DND-41 (cell line): ENCODE measurements around the gene GPR75.
"Not testable (repeated sequence)": the region's sequence is repeated elsewhere in the genome, so short reads cannot be mapped to it uniquely, and the experiment has no call there.

Experiments
- ATAC-seq: fragments of 200-7000 bp; cut with Tn5 transposase; 3 replicates; pipeline ENCODE4 v1.9.1; 2021; ENCODE audit warnings: low read depth; ENCODE audit not compliant: insufficient read depth
- DNase-seq: peaks from one replicate; pipeline ENCODE4 v3.0.0-alpha.2; 2020
- H2AFZ ChIP-seq: 2 replicates; pipeline ENCODE4 v1.6.0; 2012; ENCODE audit warnings: low read depth, low read length
- H3K27ac ChIP-seq: 2 replicates; pipeline ENCODE4 v1.5.1; 2012; ENCODE audit warnings: low read length, inconsistent platforms
- H3K27me3 ChIP-seq: fragments of 200-600 bp; sonication (generic); 2 replicates; pipeline ENCODE4 v1.6.0; 2012; ENCODE audit warnings: low read length, mild to moderate bottlenecking, inconsistent platforms; ENCODE audit not compliant: insufficient read depth, poor library complexity
- H3K36me3 ChIP-seq: 2 replicates; pipeline ENCODE4 v1.5.1; 2012; ENCODE audit warnings: low read length, inconsistent platforms; ENCODE audit not compliant: insufficient read depth
- H3K4me1 ChIP-seq: 2 replicates; pipeline ENCODE4 v1.5.1; 2012; ENCODE audit warnings: mild to moderate bottlenecking, low read length; ENCODE audit not compliant: insufficient read depth
- H3K4me2 ChIP-seq: 2 replicates; pipeline ENCODE4 v1.6.0; 2012; ENCODE audit warnings: mild to moderate bottlenecking, moderate library complexity, low read length, inconsistent platforms; ENCODE audit not compliant: insufficient read depth
- H3K4me3 ChIP-seq, 2 experiments: fragments of 200-600 bp in 1 of 2; shearing (Covaris generic) in 1 of 2; 2 replicates each; pipeline ENCODE4 v1.5.1; 2012 to 2016; ENCODE audit warnings: inconsistent platforms in 2 of 2, low read length in 2 of 2, mild to moderate bottlenecking in 2 of 2, low read depth in 1 of 2, moderate library complexity in 1 of 2
- H3K79me2 ChIP-seq: 2 replicates; pipeline ENCODE4 v1.6.0; 2012; ENCODE audit warnings: low read length, inconsistent platforms; ENCODE audit not compliant: insufficient read depth
- H3K9ac ChIP-seq: 2 replicates; pipeline ENCODE4 v1.6.0; 2012; ENCODE audit warnings: low read depth, mild to moderate bottlenecking, inconsistent platforms, low read length, moderate library complexity
- H3K9me3 ChIP-seq: 2 replicates; pipeline ENCODE4 v1.5.1; 2012; ENCODE audit warnings: low read length, moderate library complexity, mild to moderate bottlenecking, inconsistent platforms; ENCODE audit not compliant: insufficient read depth, severe bottlenecking
- H4K20me1 ChIP-seq: 2 replicates; pipeline ENCODE4 v1.6.0; 2012; ENCODE audit warnings: low read length; ENCODE audit not compliant: insufficient read depth
- CTCF ChIP-seq: IDR thresholded peaks from 2 replicates; pipeline ENCODE4 v1.5.1; 2012; ENCODE audit warnings: borderline replicate concordance, low read length, moderate library complexity, mild to moderate bottlenecking; ENCODE audit not compliant: poor library complexity, severe bottlenecking; ENCODE audit errors: extremely low read depth
- EZH2 ChIP-seq: IDR thresholded peaks from 3 replicates; pipeline ENCODE4 v1.6.1; 2012; ENCODE audit warnings: borderline replicate concordance, low read depth, mild to moderate bottlenecking, moderate library complexity, low read length, inconsistent platforms; ENCODE audit not compliant: severe bottlenecking

GPR75 gene

GRCh38 chr2:53823639-53824038, 36.1 kb downstream of the GPR75 start:
- not testable (repeated sequence) for H3K27me3 ChIP-seq, H3K9ac ChIP-seq, H3K79me2 ChIP-seq, H3K4me2 ChIP-seq, H3K36me3 ChIP-seq, H2AFZ ChIP-seq, H3K4me3 ChIP-seq, H3K4me1 ChIP-seq, H3K9me3 ChIP-seq, H3K27ac ChIP-seq, H4K20me1 ChIP-seq
- peak; percentile 22 for DNase-seq
- peak; percentile 65; the same call in 1 of the 3 replicates for ATAC-seq
- TF ChIP-seq CTCF = peak; percentile 50

GRCh38 chr2:53821810-53822209, 38.0 kb downstream of the GPR75 start:
- Histone ChIP-seq H3K4me3 (no peak overlapping the region), H3K79me2 (no peaks in the 10 kb centered on the region), H3K4me2 (no peak overlapping the region), H3K4me1 (no peaks in the 10 kb centered on the region), H3K36me3 (peaks cover 17% of the 10 kb centered on the region; the same call in 1 of the 2 replicates), H3K27ac (no peak overlapping the region), H4K20me1 (no peaks in the 10 kb centered on the region), H3K9ac (no peak overlapping the region), H2AFZ (no peak overlapping the region), H3K9me3 (no peaks in the 10 kb centered on the region), H3K27me3 (no peaks in the 10 kb centered on the region)
- TF ChIP-seq CTCF (no peak), EZH2 (no peak)
- ATAC-seq (no peak), DNase-seq (no peak)

- no peak overlapping the region for H3K4me3 ChIP-seq
- peaks cover 21% of the 10 kb centered on the region; the same call in 1 of the 2 replicates for H3K36me3 ChIP-seq
- no peak overlapping the region for H3K27ac ChIP-seq
- DNase-seq (no peak), ATAC-seq (no peak)
- H3K79me2 ChIP-seq = no peaks in the 10 kb centered on the region
- H3K27me3 ChIP-seq = no peaks in the 10 kb centered on the region
- H3K9me3 ChIP-seq = no peaks in the 10 kb centered on the region
- no peak overlapping the region for H3K4me2 ChIP-seq
- H4K20me1 ChIP-seq = no peaks in the 10 kb centered on the region
- no peak overlapping the region for H3K9ac ChIP-seq
- TF ChIP-seq EZH2 (no peak), CTCF (no peak)
- H3K4me1 ChIP-seq = no peaks in the 10 kb centered on the region
- no peak overlapping the region for H2AFZ ChIP-seq
Measured at GRCh38 chr2:53820711-53821110, 39.1 kb downstream of the GPR75 start.

- Histone ChIP-seq H4K20me1 (no peaks in the 10 kb centered on the region), H3K27me3 (no peaks in the 10 kb centered on the region), H3K9ac (no peak overlapping the region), H3K36me3 (peaks cover 27% of the 10 kb centered on the region; the same call in 1 of the 2 replicates), H2AFZ (no peak overlapping the region), H3K4me3 (no peak overlapping the region), H3K27ac (no peak overlapping the region), H3K4me2 (no peak overlapping the region), H3K4me1 (no peaks in the 10 kb centered on the region), H3K9me3 (no peaks in the 10 kb centered on the region), H3K79me2 (no peaks in the 10 kb centered on the region)
- DNase-seq = no peak
- TF ChIP-seq CTCF (no peak), EZH2 (no peak)
- ATAC-seq = no peak
Measured at GRCh38 chr2:53820048-53820447, 39.7 kb downstream of the GPR75 start.
